Breast epithelium (tissue), 3 donors: ENCODE results near the gene NUP107.

Experiments
- CTCF ChIP-seq, 3 donors: fragments of 450-650 bp; IDR thresholded peaks; one replicate each; pipeline ENCODE4 v1.5.1; 2016 to 2017; ENCODE audit warnings: antibody characterized with exemption in 3 of 3, mild to moderate bottlenecking in 3 of 3, moderate library complexity in 3 of 3
- POLR2A ChIP-seq: fragments of 450-650 bp; IDR thresholded peaks from one replicate; pipeline ENCODE4 v1.6.1; 2016; ENCODE audit warnings: antibody characterized with exemption, mild to moderate bottlenecking, moderate library complexity
- POLR2AphosphoS5 ChIP-seq, 3 donors: sonication (generic); formaldehyde crosslinking; IDR thresholded peaks; one replicate each; pipeline ENCODE4 v1.6.1; 2017; ENCODE audit warnings: antibody characterized with exemption in 3 of 3

- TF ChIP-seq CTCF (IDR thresholded peaks at IDR 0.05) (no peak), POLR2A (no peak), POLR2AphosphoS5 (IDR thresholded peaks at IDR 0.05) (no peak)
Observed at GRCh38 chr12:68647507-68647906, 39.3 kb upstream of the NUP107 start.
